Measurements from ENCODE around the gene C2orf74. TPM values are rescaled to one million over a fixed set of nuclear protein-coding genes. Genes with fewer than 3 reads are reported as not detected.

Gene C2orf74
- total and polyA plus RNA-seq, 9 of the 15 experiments (the other 6 are each of a cell fraction or from before 2014, with no cell fraction given), result not detected

GRCh38 chr2:61176755-61177726, 15.1 kb downstream of the C2orf74 start (continued):
- peak in 1 of 2 experiments; percentile 28; a peak in 1 of 4 replicates for TF ChIP-seq ETV6 (IDR thresholded peaks at IDR 0.05; ENCODE audit: borderline replicate concordance in 1 of 2, low read depth in 2 of 2, low read length in 1 of 2)
- TF ChIP-seq ETV6 (CRISPR knock-in tag; IDR thresholded peaks at IDR 0.05; ENCODE audit: borderline replicate concordance), result no peak
- TF ChIP-seq, protein P1, sequence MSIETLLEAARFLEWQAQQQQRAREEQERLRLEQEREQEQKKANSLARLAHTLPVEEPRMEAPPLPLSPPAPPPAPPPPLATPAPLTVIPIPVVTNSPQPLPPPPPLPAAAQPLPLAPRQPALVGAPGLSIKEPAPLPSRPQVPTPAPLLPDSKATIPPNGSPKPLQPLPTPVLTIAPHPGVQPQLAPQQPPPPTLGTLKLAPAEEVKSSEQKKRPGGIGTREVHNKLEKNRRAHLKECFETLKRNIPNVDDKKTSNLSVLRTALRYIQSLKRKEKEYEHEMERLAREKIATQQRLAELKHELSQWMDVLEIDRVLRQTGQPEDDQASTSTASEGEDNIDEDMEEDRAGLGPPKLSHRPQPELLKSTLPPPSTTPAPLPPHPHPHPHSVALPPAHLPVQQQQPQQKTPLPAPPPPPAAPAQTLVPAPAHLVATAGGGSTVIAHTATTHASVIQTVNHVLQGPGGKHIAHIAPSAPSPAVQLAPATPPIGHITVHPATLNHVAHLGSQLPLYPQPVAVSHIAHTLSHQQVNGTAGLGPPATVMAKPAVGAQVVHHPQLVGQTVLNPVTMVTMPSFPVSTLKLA (conservative IDR thresholded peaks at IDR 0.05), result peak in 1 of 2 experiments; percentile 71; a peak in 2 of 4 replicates
- TF ChIP-seq ZNF184 (CRISPR knock-in tag; IDR thresholded peaks at IDR 0.05), result no peak
- no peak for TF ChIP-seq MAFF (IDR thresholded peaks at IDR 0.05; ENCODE audit: low read length)
- no peak for TF ChIP-seq FOXA1 (IDR thresholded peaks at IDR 0.05; ENCODE audit: borderline replicate concordance)
- TF ChIP-seq CBX5 (IDR thresholded peaks at IDR 0.05; ENCODE audit: borderline replicate concordance, low read depth), result no peak
- TF ChIP-seq NR2C2 (CRISPR knock-in tag; IDR thresholded peaks at IDR 0.05), result no peak; the same call in 1 of the 2 replicates
- peak; percentile 88 for TF ChIP-seq NR2C2 (tag; IDR thresholded peaks at IDR 0.05)
- peak; percentile 65 to 73 for TF ChIP-seq NRF1 (conservative IDR thresholded peaks at IDR 0.05 in 1 of 2, IDR thresholded peaks at IDR 0.05 in 1 of 2)
- peak; percentile 73; the same call in 1 of the 2 replicates for TF ChIP-seq MIER1 (IDR thresholded peaks at IDR 0.05; ENCODE audit: low read depth)
- no peak; the same call in 1 of the 2 replicates for TF ChIP-seq ILF3 (IDR thresholded peaks at IDR 0.05; ENCODE audit: borderline replicate concordance)
- TF ChIP-seq VEZF1 (CRISPR knock-in tag; IDR thresholded peaks at IDR 0.05), result peak; percentile 97
- no peak for TF ChIP-seq RBM22 (IDR thresholded peaks at IDR 0.05; ENCODE audit: low read depth, low read length, poor library complexity, severe bottlenecking)
- no peak for TF ChIP-seq NR2F6 (CRISPR knock-in tag; IDR thresholded peaks at IDR 0.05)
- peak in 1 of 2 experiments; percentile 59; a peak in 2 of 4 replicates for TF ChIP-seq HDAC1 (IDR thresholded peaks at IDR 0.05)
- no peak for TF ChIP-seq POLR3A (IDR thresholded peaks at IDR 0.05; ENCODE audit: borderline replicate concordance, extremely low read depth, insufficient read depth, insufficient read length)
- no peak for TF ChIP-seq MED1 (CRISPR knock-in tag; IDR thresholded peaks at IDR 0.05; ENCODE audit: borderline replicate concordance)
- no peak; a peak in 1 of 3 replicates for TF ChIP-seq CBX3 (IDR thresholded peaks at IDR 0.05; ENCODE audit: borderline replicate concordance in 1 of 2, low read length in 2 of 2)
- no peak for TF ChIP-seq ZNF507 (tag; conservative IDR thresholded peaks at IDR 0.05)
- TF ChIP-seq ZBTB2 (IDR thresholded peaks at IDR 0.05), result peak; percentile 54; the same call in 1 of the 2 replicates
